Activated CD4-positive, alpha-beta T cell treated with anti-CD3 and anti-CD28 coated beads, Interleukin-2, amount 10 ng/mL, durations not matched to agents 24 days and 14 days (primary cell): ENCODE measurements around the gene DZIP1L. TPM values are rescaled to one million over a fixed set of nuclear protein-coding genes. Genes with fewer than 3 reads are reported as not detected.

Experiments used
- DNase-seq: peaks from one replicate; pipeline ENCODE4 v3.0.0; 2022
- H3K27ac Mint-ChIP-seq: one replicate; pipeline ENCODE4 v1.8.0; 2022; ENCODE audit warnings: mild to moderate bottlenecking, mixed read lengths
- H3K27me3 Mint-ChIP-seq: one replicate; pipeline ENCODE4 v1.8.0; 2022; ENCODE audit warnings: mixed read lengths
- H3K36me3 Mint-ChIP-seq: one replicate; pipeline ENCODE4 v1.8.0; 2022; ENCODE audit warnings: low read depth, mild to moderate bottlenecking, mixed read lengths
- H3K4me1 Mint-ChIP-seq: one replicate; pipeline ENCODE4 v1.8.0; 2021; ENCODE audit warnings: mixed read lengths
- H3K4me3 Mint-ChIP-seq: one replicate; pipeline ENCODE4 v1.8.0; 2022; ENCODE audit warnings: mild to moderate bottlenecking, moderate library complexity, mixed read lengths
- H3K9me3 Mint-ChIP-seq: one replicate; pipeline ENCODE4 v1.8.0; 2021; ENCODE audit warnings: mixed read lengths
- intact Hi-C: fragments of 100-400 bp; cut with micrococcal nuclease; formaldehyde crosslinking; loops from one replicate; pipeline ENCODE4 v1.15.1; 2023
- total RNA-seq: library from RNA; stranded (reverse); gene quantifications from 2 replicates; pipeline ENCODE4 v1.2.3, GENCODE V29; 2022

DZIP1L gene
- total RNA-seq, 1 donor from 2014 or later: not detected

- Mint-ChIP-seq H3K9me3 (no peaks in the 10 kb centered on the region), H3K27ac (no peak overlapping the region), H3K36me3 (no peaks in the 10 kb centered on the region), H3K27me3 (peaks cover 16% of the 10 kb centered on the region), H3K4me3 (no peak overlapping the region), H3K4me1 (no peaks in the 10 kb centered on the region)
- no peak for DNase-seq
- intact Hi-C loops: no loop called here
These were observed 87.6 kb downstream of the DZIP1L start for GRCh38 chr3:138027821-138028220.

GRCh38 chr3:138025553-138025952 is 89.9 kb downstream of the DZIP1L start:
- H3K27ac Mint-ChIP-seq: no peak overlapping the region
- H3K36me3 Mint-ChIP-seq: no peaks in the 10 kb centered on the region
- H3K27me3 Mint-ChIP-seq: peaks cover 13% of the 10 kb centered on the region
- no peaks in the 10 kb centered on the region for H3K4me1 Mint-ChIP-seq
- no peak overlapping the region for H3K4me3 Mint-ChIP-seq
- intact Hi-C loops: no loop called here
- no peak for DNase-seq
- H3K9me3 Mint-ChIP-seq: no peaks in the 10 kb centered on the region

DNA sequence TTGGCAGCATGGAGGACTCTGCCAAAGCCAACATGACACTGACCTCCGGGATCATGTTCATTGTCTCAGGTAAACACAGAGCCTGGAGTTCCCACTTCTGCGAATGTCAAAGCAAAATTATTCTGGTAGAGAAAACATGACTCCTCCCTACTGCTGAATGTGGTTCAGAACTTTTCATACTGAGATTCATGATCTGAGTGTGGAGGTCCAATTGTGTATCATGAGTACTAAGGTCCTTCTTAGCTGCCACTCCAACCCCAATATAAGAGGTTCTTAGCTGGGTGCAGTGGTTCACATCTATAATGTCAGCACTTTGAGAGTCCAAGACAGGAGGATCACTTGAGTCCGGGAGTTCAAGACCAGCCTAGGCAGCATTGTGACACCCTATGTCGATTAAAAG is 91.7 kb downstream of the DZIP1L start:
- no peaks in the 10 kb centered on the region for H3K4me1 Mint-ChIP-seq
- no peak overlapping the region for H3K4me3 Mint-ChIP-seq
- peaks cover 13% of the 10 kb centered on the region for H3K27me3 Mint-ChIP-seq
- no peaks in the 10 kb centered on the region for H3K9me3 Mint-ChIP-seq
- intact Hi-C loops: no loop called here
- H3K36me3 Mint-ChIP-seq: no peaks in the 10 kb centered on the region
- DNase-seq: no peak
- no peak overlapping the region for H3K27ac Mint-ChIP-seq

DNA sequence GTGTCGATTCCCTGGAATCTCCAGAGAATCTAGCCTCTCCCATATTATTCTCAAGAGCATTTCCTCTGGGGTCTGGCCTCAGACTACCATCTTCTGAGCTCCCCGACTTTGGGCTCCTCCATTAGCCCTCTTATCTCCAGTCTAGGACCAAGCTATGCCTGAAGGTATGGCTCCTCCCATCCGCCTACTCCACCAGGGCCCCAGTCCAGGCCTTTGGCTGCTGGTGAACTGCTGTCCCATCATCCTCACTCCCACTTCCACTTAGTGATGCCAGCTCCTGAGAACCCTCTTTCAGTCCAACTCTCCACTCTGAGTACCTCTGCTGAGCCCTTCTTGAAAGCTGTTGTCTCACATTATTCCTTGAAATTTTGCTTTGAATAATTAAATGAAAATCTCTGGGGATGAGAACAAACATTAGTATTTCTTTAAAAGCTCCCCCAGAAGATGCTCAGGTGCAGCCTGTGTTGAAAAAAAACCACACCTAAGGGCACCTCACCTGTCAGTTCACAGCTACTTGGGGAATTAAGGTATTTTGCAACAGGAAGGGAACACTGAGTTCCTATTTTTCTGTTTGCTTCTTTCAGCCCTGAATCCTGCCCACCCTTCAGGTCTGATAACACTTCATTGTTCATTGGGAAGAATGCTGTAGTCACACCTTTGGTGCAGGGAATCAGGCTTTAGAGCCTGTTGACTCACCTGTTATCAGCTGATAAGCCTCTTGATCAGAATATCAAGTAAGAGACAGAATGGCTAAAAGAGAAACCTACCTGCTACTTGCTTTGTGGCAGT is 95.9 kb downstream of the DZIP1L start:
- Mint-ChIP-seq H3K27me3 (peaks cover 4% of the 10 kb centered on the region), H3K4me3 (no peak overlapping the region), H3K36me3 (no peaks in the 10 kb centered on the region), H3K9me3 (no peaks in the 10 kb centered on the region), H3K27ac (no peak overlapping the region), H3K4me1 (no peaks in the 10 kb centered on the region)
- intact Hi-C loops: no loop called here
- DNase-seq: no peak

DNA sequence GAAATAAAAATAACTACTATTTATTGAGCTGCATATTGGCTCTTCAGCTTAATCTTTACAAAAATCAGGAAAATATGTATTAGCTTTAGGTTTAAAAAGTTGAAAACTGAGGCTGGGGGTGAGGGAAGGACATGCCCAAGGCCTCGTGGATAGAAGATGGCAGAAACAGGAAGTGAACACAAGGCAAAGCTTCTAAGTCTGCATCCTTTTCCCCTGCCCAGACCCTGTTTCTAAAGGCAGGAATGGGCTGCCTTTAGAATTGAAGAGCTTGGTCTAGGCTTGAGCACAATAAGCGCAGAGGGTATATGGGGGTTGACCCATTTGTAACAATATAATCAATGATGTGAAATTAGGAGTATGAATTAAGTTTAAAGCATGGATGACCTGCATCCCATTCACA is 99.3 kb downstream of the DZIP1L start:
- no peaks in the 10 kb centered on the region for H3K4me1 Mint-ChIP-seq
- DNase-seq: no peak
- no peak overlapping the region for H3K27ac Mint-ChIP-seq
- intact Hi-C loops: no loop called here
- H3K36me3 Mint-ChIP-seq: no peaks in the 10 kb centered on the region
- no peak overlapping the region for H3K4me3 Mint-ChIP-seq
- no peaks in the 10 kb centered on the region for H3K9me3 Mint-ChIP-seq
- H3K27me3 Mint-ChIP-seq: peaks cover 10% of the 10 kb centered on the region

DNA sequence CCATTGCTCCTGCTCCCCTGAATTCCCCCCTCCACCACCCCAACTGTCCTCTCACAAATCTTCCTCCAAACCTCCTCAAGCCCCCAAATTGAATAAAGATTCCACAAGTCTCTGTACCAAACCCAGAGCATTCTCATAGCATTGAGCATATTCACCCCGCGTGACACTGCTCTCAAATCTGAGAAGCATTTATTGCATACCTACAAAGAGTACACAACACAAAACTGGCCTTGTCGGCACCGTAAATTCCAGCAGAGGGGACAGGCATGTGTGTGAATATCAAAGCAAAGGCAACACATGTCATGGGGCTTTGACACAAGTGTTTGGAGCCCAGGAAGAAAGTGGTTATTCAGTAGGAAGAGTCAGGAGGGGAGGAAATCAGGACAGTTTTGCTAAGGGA is 102.9 kb downstream of the DZIP1L start:
- Mint-ChIP-seq H3K27me3 (peaks cover 10% of the 10 kb centered on the region), H3K4me3 (no peak overlapping the region), H3K36me3 (no peaks in the 10 kb centered on the region), H3K9me3 (no peaks in the 10 kb centered on the region), H3K4me1 (no peaks in the 10 kb centered on the region), H3K27ac (no peak overlapping the region)
- intact Hi-C loops: no loop called here
- DNase-seq: no peak

Other genes with a start within 250 kb of the DZIP1L start
- not detected in 2 replicates for gene CLDN18, start 105.4 kb downstream of the DZIP1L start, total RNA-seq
- gene A4GNT, start 16.8 kb upstream of the DZIP1L start, total RNA-seq: not detected in 2 replicates
- 27.3 and 28.3 TPM in 2 replicates for gene DBR1, start 59.3 kb upstream of the DZIP1L start, total RNA-seq
- 46.0 and 48.1 TPM in 2 replicates for gene ARMC8, start 71.7 kb upstream of the DZIP1L start, total RNA-seq
- not detected in 2 replicates for gene NME9, start 214.2 kb upstream of the DZIP1L start, total RNA-seq
- gene MRAS, start 233.0 kb upstream of the DZIP1L start, total RNA-seq: 0.07 TPM in 1 of 2 replicates, not detected in the other